ENCODE measurements around the gene GGT5. TPM values are rescaled to one million over a fixed set of nuclear protein-coding genes. Genes with fewer than 3 reads are reported as not detected.
"Not testable (repeated sequence)": the region's sequence is repeated elsewhere in the genome, so short reads cannot be mapped to it uniquely, and the experiment has no call there.

GGT5 gene
- total and polyA plus RNA-seq, 2 donors, result 3.2 to 24.6 TPM

DNA sequence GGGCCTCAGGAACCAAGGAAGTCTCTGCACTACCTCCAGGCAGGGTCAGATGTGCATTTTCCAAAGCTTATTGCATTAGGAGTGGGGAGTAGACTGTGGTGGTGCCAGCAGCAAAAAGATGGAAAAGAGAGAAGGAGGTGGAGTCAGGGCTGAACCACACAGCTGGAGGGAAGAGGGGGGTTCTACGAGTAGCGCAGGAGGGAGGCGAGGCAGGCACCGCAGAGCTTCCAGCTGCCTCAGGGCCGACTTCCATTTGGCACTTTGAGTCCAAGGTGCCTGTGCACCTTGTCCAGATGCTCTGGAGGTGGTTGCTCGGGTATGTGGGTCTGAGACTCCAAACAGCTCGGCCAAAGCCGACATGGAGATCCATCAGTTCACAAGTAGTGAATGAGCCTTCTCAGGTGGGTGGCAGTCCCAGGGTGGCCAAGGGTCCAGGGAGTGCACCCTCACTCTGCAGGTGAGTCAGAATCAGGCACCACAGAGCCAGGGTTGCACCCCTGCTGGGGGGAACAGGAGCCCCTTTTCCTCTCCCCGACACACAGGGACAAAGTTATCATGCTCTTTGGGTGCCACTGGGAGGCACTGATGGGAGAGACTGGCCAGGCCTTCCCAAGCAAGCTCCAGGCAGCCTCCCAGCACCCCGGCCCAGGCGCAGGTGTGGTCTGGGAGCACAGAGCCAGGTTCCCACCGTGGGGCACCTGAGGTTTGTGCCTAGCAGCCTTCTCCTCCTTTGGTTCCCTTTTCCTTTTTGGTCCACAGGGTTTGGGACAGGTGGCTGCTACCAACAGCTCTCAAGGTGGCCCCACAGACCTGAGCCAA lies 30.2 kb downstream of the GGT5 start:
- no peaks in the 10 kb centered on the region for H3K36me3 ChIP-seq (ENCODE audit: control insufficient read depth in 2 of 2, insufficient read depth in 2 of 2, low read length in 1 of 2)
- no peaks in the 10 kb centered on the region for H3K27me3 ChIP-seq (ENCODE audit: control insufficient read depth in 2 of 2, insufficient read depth in 1 of 2, low read length in 1 of 2)
- no peaks in the 10 kb centered on the region for H3K4me1 ChIP-seq (ENCODE audit: control insufficient read depth in 2 of 2, insufficient read depth in 2 of 2, low read length in 2 of 2)
- no peaks in the 10 kb centered on the region for H3K9me3 ChIP-seq (ENCODE audit: control insufficient read depth in 2 of 2, insufficient read depth in 1 of 2, low read length in 1 of 2)
- 82% methylated on average over 12 of the region's 12 CpGs for WGBS
- no peak overlapping the region for H3K27ac ChIP-seq (ENCODE audit: low read depth in 1 of 2, low read length in 1 of 2)
- DNase-seq (ENCODE audit: low read depth in 6 of 9, low spot score in 9 of 9), result no peak
- no peak overlapping the region for H3K4me3 ChIP-seq (ENCODE audit: low read length in 2 of 2)

DNA sequence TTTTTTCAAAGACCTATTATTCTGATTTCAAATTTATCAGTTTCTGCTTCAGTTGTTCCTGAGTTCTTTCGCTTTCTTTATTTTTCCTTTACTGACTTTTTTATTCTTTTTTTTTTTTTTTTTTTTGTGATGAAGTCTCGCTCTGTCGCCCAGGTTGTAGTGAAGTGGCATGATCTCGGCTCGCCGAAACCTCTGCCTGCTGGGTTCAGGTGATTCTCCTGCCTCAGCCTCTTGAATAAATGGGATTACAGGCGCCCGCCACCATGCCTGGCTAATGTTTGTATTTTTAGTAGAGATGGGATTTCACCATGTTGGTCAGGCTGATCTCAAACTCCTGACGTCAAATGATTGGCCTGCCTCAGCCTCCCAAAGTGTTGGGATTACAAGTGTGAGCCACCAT lies 31.8 kb downstream of the GGT5 start:
- not testable (repeated sequence) for DNase-seq (ENCODE audit: low read depth in 6 of 9, low spot score in 9 of 9); H3K9me3 ChIP-seq (ENCODE audit: control insufficient read depth in 2 of 2, insufficient read depth in 1 of 2, low read length in 1 of 2); H3K4me1 ChIP-seq (ENCODE audit: control insufficient read depth in 2 of 2, insufficient read depth in 2 of 2, low read length in 2 of 2); H3K27ac ChIP-seq (ENCODE audit: low read depth in 1 of 2, low read length in 1 of 2); H3K4me3 ChIP-seq (ENCODE audit: low read length in 2 of 2); H3K27me3 ChIP-seq (ENCODE audit: control insufficient read depth in 2 of 2, insufficient read depth in 1 of 2, low read length in 1 of 2); H3K36me3 ChIP-seq (ENCODE audit: control insufficient read depth in 2 of 2, insufficient read depth in 2 of 2, low read length in 1 of 2)
- 96% methylated on average over 9 of the region's 9 CpGs for WGBS

DNA sequence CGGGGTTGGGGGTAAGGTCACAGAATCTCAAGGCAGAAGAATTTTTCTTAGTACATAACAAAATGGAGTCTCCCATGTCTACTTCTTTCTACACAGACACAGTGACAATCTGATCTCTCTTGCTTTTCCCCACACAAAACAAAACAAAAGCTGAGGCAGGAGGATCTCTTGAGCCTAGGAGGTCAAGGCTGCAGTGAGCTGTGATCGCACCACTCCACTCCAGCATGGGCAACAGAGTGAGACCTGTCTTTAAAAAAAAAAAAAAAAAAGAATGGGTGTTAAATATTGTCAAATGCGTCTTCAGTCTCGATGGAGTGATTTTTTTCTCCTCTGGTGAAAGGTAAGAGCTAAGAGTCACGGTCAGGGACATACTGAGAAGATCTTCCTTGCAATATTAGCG lies 33.2 kb downstream of the GGT5 start:
- H3K9me3 ChIP-seq (ENCODE audit: control insufficient read depth in 2 of 2, insufficient read depth in 1 of 2, low read length in 1 of 2); H3K36me3 ChIP-seq (ENCODE audit: control insufficient read depth in 2 of 2, insufficient read depth in 2 of 2, low read length in 1 of 2); H3K4me3 ChIP-seq (ENCODE audit: low read length in 2 of 2); H3K27me3 ChIP-seq (ENCODE audit: control insufficient read depth in 2 of 2, insufficient read depth in 1 of 2, low read length in 1 of 2); DNase-seq (ENCODE audit: low read depth in 6 of 9, low spot score in 9 of 9); H3K27ac ChIP-seq (ENCODE audit: low read depth in 1 of 2, low read length in 1 of 2): not testable (repeated sequence)
- H3K4me1 ChIP-seq (ENCODE audit: control insufficient read depth in 2 of 2, insufficient read depth in 2 of 2, low read length in 2 of 2), result peaks cover 0 to 17% of the 10 kb centered on the region in 2 donors
- 97% methylated on average over 5 of the region's 6 CpGs for WGBS

DNA sequence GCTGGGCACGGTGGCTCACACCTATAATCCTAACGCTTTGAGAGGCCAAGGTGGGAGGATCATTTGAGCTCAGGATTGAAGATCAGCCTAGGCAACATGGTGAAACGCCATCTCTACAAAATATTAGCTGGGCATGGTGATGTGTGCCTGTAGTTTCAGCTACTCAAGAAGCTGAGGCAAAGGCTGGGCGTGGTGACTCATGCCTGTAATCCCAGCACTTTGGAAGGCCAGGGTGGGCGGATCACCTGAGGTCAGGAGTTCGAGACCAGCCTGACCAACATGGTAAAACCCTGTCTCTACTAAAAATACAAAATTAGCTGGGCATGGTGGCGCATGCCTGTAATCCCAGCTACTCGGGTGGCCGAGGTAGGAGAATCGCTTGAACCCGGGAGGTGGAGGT lies 34.5 kb downstream of the GGT5 start:
- not testable (repeated sequence) for H3K9me3 ChIP-seq (ENCODE audit: control insufficient read depth in 2 of 2, insufficient read depth in 1 of 2, low read length in 1 of 2); H3K4me3 ChIP-seq (ENCODE audit: low read length in 2 of 2); H3K27ac ChIP-seq (ENCODE audit: low read depth in 1 of 2, low read length in 1 of 2); H3K36me3 ChIP-seq (ENCODE audit: control insufficient read depth in 2 of 2, insufficient read depth in 2 of 2, low read length in 1 of 2); DNase-seq (ENCODE audit: low read depth in 6 of 9, low spot score in 9 of 9); H3K27me3 ChIP-seq (ENCODE audit: control insufficient read depth in 2 of 2, insufficient read depth in 1 of 2, low read length in 1 of 2)
- peaks cover 0 to 18% of the 10 kb centered on the region in 2 donors for H3K4me1 ChIP-seq (ENCODE audit: control insufficient read depth in 2 of 2, insufficient read depth in 2 of 2, low read length in 2 of 2)
- 95% methylated on average over 11 of the region's 11 CpGs for WGBS

DNA sequence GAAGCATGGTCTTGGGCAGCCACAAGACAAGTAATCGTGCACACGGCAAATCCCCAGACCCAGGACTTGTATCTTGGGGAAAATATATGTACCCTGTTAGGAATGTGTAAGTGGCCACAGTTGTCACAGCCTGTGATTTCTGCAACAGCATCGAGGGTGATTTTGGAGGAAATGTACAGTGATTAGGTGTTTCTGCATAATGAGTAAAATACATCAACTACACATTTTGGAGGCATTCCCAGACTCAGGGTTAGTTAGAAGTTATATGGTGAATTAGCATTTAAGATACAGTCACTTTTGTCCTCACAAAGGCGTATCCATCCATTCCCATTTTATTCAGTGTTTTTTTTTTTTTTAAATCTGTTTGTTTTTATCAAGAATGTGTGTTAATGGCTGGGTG lies 35.2 kb downstream of the GGT5 start:
- 89% methylated on average over 4 of the region's 4 CpGs for whole genome bisulfite sequencing
- no peak for DNase-seq (ENCODE audit: low read depth in 6 of 9, low spot score in 9 of 9)
- Histone ChIP-seq H3K27ac (ENCODE audit: low read depth in 1 of 2, low read length in 1 of 2) (no peak overlapping the region), H3K4me1 (ENCODE audit: control insufficient read depth in 2 of 2, insufficient read depth in 2 of 2, low read length in 2 of 2) (peaks cover 0 to 18% of the 10 kb centered on the region in 2 donors), H3K4me3 (ENCODE audit: low read length in 2 of 2) (no peak overlapping the region), H3K9me3 (ENCODE audit: control insufficient read depth in 2 of 2, insufficient read depth in 1 of 2, low read length in 1 of 2) (no peaks in the 10 kb centered on the region), H3K36me3 (ENCODE audit: control insufficient read depth in 2 of 2, insufficient read depth in 2 of 2, low read length in 1 of 2) (no peaks in the 10 kb centered on the region), H3K27me3 (ENCODE audit: control insufficient read depth in 2 of 2, insufficient read depth in 1 of 2, low read length in 1 of 2) (no peaks in the 10 kb centered on the region)

DNA sequence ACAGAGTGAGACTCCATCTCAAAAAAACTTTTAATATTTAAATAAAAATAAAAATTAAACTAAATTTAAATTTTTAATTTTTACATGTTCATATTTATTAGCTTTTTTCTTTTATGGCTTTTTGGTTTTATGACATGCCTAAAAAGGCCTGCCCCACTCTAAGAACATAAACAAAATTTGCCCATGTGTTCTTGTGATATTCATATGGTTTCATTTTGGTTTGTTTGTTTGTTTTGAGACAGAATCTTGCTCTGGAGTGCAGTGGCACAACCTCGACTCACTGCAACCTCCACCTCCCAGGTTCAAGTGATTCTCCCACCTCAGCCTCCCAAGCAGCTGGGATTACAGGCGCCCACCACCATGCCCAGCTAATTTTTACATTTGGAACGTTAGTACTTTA lies 35.9 kb downstream of the GGT5 start:
- Histone ChIP-seq H3K27ac (ENCODE audit: low read depth in 1 of 2, low read length in 1 of 2) (no peak overlapping the region), H3K4me3 (ENCODE audit: low read length in 2 of 2) (no peak overlapping the region), H3K4me1 (ENCODE audit: control insufficient read depth in 2 of 2, insufficient read depth in 2 of 2, low read length in 2 of 2) (peaks cover 0 to 18% of the 10 kb centered on the region in 2 donors), H3K36me3 (ENCODE audit: control insufficient read depth in 2 of 2, insufficient read depth in 2 of 2, low read length in 1 of 2) (no peaks in the 10 kb centered on the region), H3K9me3 (ENCODE audit: control insufficient read depth in 2 of 2, insufficient read depth in 1 of 2, low read length in 1 of 2) (no peaks in the 10 kb centered on the region), H3K27me3 (ENCODE audit: control insufficient read depth in 2 of 2, insufficient read depth in 1 of 2, low read length in 1 of 2) (no peaks in the 10 kb centered on the region)
- no peak for DNase-seq (ENCODE audit: low read depth in 6 of 9, low spot score in 9 of 9)
- WGBS, result 96% methylated on average over 3 of the region's 3 CpGs

DNA sequence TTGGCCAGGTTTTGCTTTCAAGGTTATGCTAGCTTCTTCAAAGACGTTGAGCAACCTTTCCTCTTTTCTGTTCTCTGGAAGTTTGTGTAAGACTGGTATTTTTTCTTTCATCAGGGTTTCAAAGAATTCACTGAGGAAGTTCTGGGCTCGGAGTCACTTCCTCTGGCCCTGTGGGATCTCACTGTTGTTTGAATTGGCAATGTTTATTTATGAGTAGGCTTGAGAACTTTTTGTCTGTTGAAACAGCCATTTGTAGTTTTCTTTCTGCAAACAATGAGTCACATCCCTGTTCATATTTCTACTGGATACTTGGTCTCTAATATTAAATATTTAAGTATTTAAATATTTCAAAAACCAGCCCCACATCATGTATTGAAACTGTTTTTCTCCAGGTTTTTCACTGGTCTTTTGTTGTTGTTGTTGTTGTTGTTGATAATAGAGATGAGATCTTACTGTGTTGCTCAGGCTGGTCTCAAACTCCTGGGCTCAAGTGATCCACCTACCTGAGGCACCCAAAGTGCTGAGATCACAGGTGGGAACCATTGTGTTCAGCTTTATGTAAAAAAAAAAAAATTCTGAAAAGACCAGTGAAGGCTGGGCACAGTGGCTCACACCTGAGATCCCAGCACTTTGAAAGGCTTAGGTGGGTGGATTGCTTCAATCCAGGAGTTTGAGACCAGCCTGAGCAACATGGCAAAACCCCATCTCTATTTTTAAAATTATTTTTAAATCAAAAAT lies 36.7 kb downstream of the GGT5 start:
- Histone ChIP-seq H3K27ac (ENCODE audit: low read depth in 1 of 2, low read length in 1 of 2) (peak overlapping the region; percentile 36 to 60), H3K4me1 (ENCODE audit: control insufficient read depth in 2 of 2, insufficient read depth in 2 of 2, low read length in 2 of 2) (peaks cover 0 to 18% of the 10 kb centered on the region in 2 donors), H3K9me3 (ENCODE audit: control insufficient read depth in 2 of 2, insufficient read depth in 1 of 2, low read length in 1 of 2) (no peaks in the 10 kb centered on the region), H3K4me3 (ENCODE audit: low read length in 2 of 2) (no peak overlapping the region), H3K36me3 (ENCODE audit: control insufficient read depth in 2 of 2, insufficient read depth in 2 of 2, low read length in 1 of 2) (no peaks in the 10 kb centered on the region), H3K27me3 (ENCODE audit: control insufficient read depth in 2 of 2, insufficient read depth in 1 of 2, low read length in 1 of 2) (no peaks in the 10 kb centered on the region)
- DNase-seq (ENCODE audit: low read depth in 6 of 9, low spot score in 9 of 9), result peak in 3 of 9 donors; percentile 11 to 47 (median 14)
- 2% methylated on average over 2 of the region's 2 CpGs for WGBS

DNA sequence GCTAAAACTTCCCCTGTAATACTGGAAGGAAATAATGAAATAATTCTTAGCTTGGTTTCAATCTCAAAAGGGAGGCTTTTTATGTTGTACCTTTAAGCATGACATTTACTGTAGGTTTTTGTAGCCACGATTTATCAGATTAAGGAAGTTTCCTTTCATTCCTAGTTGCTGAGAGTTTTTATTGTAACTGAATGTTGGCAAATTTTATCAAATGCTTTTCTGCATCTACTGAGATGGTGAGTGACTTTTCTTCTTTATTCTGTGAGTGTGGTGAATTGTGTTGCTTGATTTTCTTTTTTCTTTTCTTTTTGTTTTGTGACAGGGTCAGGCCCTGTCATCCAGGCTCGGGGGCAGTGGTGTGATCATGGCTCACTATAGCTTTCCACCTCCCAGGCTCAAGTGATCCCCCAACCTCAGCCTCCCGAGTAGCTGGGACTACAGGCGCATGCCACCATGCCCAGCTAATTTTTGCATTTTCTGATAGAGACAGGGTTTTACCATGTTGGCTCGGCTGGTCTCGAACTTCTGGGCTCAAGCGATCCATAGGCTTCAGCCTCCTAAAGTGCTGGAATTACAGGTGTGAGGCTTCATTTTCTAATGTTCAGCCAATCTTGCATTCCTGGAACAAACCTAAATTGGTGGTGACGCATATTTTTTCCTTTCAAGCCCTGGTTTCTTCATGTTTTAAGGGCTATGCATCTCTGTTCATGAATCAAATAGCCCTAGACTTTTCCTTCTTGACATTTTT lies 37.4 kb downstream of the GGT5 start:
- no peak for DNase-seq (ENCODE audit: low read depth in 6 of 9, low spot score in 9 of 9)
- Histone ChIP-seq H3K27me3 (ENCODE audit: control insufficient read depth in 2 of 2, insufficient read depth in 1 of 2, low read length in 1 of 2) (no peaks in the 10 kb centered on the region), H3K4me1 (ENCODE audit: control insufficient read depth in 2 of 2, insufficient read depth in 2 of 2, low read length in 2 of 2) (peaks cover 0 to 18% of the 10 kb centered on the region in 2 donors), H3K9me3 (ENCODE audit: control insufficient read depth in 2 of 2, insufficient read depth in 1 of 2, low read length in 1 of 2) (no peaks in the 10 kb centered on the region), H3K4me3 (ENCODE audit: low read length in 2 of 2) (no peak overlapping the region), H3K27ac (ENCODE audit: low read depth in 1 of 2, low read length in 1 of 2) (peak overlapping the region; percentile 60 to 79), H3K36me3 (ENCODE audit: control insufficient read depth in 2 of 2, insufficient read depth in 2 of 2, low read length in 1 of 2) (no peaks in the 10 kb centered on the region)
- 74% methylated on average over 8 of the region's 8 CpGs for WGBS

All from thymus (tissue), 11 donors.